Measurements from ENCODE around the gene LRP2BP.
"Not testable (repeated sequence)": the region's sequence is repeated elsewhere in the genome, so short reads cannot be mapped to it uniquely, and the experiment has no call there.

Gene LRP2BP

DNA sequence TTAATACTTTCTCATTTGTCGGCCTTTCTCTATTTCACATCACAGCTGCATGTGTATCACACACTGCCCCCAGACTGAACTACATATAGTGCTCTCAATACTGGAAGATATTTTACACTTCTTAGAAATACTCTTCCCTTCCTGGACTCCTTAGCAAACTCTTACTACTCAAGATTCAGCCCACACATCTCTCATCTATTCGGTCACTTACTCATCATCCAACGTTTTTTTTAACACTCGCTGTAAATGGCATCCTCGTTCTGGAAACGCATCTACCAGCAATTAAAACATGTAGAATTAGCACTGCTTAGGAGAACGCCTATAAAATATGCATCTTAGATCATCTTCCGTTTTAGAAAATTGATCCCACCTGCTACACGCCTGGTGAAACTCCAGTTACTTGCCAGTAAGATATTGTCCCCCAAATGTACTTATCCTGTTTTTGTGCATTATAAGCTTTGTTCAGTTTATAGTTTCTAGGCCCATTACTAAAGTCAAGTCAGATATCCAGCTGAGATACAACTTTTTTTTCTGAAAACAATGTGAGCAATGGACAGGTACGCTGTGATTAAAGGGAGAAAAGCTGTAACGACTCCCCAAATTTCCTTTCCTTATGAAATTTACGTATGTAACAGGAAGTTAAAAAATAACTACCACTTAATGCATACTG lies 1.0 kb downstream of the LRP2BP start:
- peak; percentile 11 for DNase-seq

DNA sequence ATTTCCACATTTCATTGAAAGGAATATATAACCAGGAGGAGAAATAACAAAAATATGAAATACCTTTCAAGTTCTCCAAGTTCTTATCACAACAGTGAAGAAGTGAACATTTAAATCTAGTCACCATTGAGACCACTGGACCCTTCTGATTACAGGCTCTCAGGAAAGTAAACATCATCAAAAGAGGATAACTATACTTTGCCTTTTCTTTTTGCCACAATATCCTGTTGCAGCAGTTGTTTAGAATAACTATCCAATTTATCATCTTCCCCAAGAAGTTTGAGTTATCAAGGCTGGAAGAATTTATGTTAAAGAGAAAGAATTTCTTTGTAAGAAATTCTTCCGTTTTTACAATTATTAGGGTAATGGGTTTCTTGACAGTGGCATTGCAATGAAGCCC lies 3.6 kb downstream of the LRP2BP start:
- no peak for DNase-seq

DNA sequence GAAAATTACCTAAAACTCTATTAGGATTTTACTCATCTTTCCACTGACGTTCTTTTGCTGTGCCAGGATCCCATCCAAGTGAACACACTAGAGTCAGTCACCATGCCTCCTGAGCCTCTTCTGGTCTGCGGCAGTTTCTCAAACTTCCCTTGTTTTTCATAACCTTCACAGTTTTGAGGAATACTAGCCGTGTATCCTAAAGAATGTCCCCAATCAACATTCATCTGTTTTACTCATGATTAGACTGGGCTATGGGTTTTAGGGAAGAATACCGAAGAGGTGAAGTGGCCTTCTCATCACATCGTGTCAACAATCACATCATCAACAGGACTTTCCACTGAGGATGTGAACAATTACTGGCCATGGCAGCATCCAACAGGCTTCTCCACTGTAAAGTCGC lies 4.8 kb downstream of the LRP2BP start:
- no peak for DNase-seq

DNA sequence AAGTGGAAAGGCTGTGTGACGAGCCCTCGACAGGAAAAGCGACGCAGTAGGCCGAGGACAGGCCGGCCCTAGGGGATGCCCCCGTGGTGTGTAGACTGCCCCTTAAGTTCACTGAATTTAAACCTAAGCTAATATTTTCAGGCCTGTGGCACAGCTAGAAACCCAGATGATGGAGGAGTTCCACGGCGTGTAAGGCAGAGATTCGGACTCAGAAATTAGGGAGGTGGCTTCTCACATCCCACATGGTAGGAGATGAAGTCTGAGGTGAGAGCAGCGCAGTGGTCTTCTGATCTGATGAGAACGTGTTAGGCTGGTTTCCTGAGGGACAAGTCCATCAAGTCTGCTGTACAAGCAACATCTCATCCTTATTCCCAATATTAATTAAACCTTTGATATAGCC lies 7.8 kb downstream of the LRP2BP start:
- DNase-seq, result no peak

DNA sequence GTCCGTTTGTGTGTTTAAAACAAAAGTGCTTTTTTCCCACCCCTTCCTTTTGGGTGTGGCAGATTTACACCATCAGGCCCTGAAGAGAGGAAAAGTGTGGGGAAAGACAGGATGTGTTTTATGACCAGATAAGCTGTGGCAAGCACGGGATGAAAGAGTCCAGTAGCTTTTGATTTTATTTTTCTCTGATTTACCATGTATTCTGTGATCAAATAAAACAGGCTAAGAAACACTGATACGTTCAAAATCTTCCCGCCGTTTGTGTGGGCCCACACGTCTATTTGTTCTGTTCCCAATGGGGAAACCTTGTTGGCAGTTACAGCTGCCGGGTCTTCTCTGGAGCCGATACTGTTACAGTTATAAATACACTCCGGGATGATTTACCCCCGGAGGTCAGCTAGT lies 10.8 kb downstream of the LRP2BP start:
- DNase-seq, result no peak

DNA sequence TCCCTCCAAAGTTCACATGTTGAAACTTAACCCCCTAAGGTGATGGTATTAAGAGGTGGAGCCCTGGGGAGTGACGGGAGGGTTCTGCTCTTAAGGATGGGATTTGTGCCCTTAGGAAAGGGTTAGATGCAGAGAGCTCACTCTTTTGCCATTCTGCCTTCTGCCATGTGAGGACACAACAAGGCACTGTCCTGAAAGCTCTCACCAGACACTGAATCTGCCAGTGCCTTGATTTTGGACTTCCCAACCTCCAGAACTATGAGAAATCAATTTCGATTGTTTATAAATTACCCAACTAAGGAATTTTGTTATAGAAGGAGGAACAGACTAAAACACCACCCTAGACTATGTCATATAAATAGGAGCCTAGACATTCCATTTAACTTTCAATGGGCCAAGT lies 11.7 kb downstream of the LRP2BP start:
- no peak for DNase-seq

- DNase-seq, result no peak
Measured at GRCh38 chr4:185383451-185383850, 12.3 kb downstream of the LRP2BP start.

DNA sequence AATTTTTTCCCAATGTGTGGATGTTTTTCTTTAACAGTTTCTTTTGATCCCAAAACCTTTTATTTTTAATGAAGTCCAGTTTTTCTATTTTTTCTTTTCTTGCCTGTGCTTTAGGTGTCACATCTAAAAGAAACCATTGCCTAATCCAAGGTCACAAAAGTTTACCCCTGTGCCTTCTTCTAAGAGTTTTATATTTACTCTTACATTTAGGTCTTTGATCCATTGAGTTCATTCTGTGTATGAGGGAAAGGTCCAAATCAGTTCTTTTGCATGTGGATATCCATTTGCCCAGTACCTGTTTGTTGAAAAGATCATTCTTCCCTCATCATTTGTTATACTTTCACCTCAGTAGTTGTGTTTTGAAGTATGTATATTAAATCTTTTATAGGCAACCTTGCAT lies 13.0 kb downstream of the LRP2BP start:
- no peak for DNase-seq

GRCh38 chr4:185381288-185382196 lies 14.2 kb downstream of the LRP2BP start:
- DNase-seq, result no peak

DNA sequence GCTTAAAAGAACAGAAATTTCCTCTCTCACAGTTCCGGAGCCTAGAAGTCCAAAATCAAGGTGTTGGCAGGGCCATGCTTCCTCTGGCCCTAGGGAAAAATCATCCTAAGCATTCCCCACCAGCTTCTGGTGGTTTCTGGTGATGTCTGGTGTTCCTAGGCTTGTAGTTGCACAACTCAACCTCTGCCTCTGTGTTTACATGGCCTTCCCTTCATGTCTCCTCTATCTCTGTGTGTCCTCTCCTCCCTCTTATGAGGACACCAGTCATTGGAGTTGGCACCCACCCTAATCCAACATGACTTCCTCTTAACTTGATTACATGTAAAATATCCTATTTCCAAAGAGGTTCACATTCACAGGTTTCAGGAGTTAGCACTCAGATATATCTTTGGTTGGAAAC lies 15.4 kb downstream of the LRP2BP start:
- DNase-seq, result no peak

GRCh38 chr4:185379326-185380295 lies 16.1 kb downstream of the LRP2BP start:
- DNase-seq, result no peak

- DNase-seq, result no peak
Measured at GRCh38 chr4:185378264-185378663, 17.5 kb downstream of the LRP2BP start.

DNA sequence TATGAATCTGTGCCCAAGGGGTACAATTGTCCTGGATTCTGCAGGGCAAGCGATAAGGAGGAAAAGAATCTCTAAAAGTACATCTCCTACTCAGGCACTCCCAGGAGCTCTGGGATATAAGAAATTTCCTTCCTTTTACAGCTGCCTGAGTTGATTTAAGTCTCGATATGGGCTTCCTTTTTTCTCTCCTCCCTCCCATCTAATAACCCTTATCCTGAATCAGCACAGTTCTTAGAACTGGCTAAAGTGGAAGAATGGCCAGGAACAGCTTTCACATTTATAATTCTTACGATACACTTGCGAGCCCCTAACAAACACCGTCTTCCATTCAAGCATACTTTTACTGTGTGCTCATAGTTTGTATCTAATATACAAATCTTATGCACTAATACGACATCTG lies 21.2 kb downstream of the LRP2BP start:
- no peak for DNase-seq

DNA sequence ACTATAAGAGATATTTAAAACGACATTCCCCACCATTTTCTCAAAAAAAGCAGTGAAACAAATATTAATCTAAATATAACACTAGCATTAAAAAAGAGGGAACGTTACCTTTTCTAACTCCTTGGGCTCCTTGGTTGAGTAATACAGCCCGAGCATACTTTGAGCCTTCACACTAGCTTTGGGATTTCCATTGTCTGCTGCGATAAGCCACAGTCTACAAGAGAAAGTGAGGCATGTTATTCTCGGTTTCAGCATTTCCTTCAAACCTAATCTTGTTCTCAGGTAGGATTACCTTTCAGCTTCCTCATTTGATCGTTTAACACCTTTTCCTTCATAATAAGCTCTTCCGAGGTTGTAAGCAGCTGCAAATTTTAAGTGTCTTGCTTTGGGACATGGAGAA lies 21.7 kb downstream of the LRP2BP start:
- DNase-seq, result no peak

DNA sequence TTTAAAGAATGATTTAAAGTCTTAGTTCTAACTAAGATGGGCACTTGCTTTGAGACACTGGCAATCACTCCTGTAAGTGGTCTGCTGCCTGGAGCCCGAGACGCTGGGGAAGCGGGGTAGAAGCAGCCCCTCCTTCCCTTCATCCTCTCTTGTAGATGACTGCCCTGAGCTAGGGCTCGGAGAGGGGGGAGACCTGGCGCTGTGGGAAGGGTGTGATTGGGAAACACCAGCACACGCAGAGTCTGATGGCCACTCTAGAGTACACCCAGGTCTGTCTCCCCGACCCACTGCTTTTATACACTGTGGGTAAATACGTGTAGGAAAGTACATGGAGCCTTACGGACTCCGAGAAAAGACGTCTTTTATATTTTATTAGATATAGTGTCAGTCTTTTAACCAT lies 24.0 kb downstream of the LRP2BP start:
- no peak for DNase-seq

DNA sequence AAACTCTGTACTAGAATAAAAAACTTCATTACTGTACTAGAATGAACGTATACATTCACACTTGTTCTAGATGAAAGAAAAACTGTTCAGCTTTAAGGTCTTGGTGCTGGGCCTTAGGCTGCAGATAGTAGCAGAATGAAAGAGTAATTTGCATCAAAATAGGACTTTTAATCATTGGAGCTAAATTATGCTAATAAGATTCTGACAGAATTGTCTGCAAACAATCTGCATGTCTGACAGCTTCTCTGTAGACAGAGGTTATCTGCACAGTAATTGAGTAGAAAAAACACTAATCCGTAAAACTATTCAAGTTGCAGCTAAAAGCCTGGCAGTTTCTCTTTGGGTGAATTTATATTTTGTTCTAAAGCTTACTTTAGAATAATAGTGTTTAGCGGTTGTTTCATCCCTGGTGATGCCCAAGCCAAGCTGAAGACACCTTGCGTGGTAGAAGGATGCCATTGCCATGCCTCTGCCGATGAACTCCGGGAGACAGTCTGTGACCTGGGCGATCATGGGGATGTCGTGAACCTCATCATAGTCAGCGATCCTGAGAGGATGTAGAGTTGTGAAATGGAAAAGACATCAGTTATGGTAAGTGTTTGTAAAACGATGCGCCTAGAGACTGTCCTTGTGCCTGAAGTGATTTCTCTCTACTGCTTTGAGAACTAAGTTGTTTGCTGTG lies 25.3 kb downstream of the LRP2BP start:
- no peak for DNase-seq

DNA sequence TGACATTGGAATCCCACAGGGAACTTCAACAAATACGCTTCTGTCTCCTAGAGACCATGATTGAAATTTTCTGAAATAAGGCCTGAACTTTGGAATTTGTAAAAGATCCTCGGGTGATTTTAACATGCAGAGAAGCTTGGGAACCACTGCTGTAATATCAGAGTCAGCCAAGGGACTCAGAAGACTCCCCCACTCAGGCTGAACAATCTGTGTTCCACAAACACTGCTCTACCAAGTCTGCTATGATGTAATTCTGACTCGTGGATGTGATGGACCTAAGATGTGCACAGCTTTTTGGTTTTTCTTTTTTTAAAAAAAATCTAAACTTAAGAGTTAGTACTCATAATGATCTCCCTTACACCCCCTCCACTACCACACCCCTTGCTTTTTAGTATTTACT lies 26.0 kb downstream of the LRP2BP start:
- DNase-seq, result no peak

GRCh38 chr4:185364886-185365285 lies 30.8 kb downstream of the LRP2BP start:
- DNase-seq, result no peak

DNA sequence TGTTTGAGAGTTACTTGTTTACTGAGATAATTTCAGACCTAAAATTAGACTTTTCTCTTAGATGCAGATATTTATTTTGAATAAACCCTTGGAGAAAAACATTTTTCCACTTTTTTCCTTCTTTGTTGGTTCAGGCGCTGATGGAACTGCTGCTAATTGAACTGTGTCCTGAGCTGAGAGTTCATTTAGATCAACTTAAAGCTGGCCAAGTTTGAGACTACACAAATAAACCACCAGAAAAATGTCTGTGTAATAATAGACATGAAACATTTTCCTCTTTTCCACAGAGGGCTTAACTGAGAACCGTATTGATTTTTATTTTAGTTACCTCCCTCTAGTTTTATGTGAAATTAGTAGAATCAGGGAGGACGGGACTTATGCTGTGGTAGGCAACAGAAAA lies 32.5 kb downstream of the LRP2BP start:
- DNase-seq, result no peak

- not testable (repeated sequence) for DNase-seq
Measured at GRCh38 chr4:185362570-185362969, 33.2 kb downstream of the LRP2BP start.

GRCh38 chr4:185361872-185362271 lies 33.9 kb downstream of the LRP2BP start:
- no peak for DNase-seq

DNA sequence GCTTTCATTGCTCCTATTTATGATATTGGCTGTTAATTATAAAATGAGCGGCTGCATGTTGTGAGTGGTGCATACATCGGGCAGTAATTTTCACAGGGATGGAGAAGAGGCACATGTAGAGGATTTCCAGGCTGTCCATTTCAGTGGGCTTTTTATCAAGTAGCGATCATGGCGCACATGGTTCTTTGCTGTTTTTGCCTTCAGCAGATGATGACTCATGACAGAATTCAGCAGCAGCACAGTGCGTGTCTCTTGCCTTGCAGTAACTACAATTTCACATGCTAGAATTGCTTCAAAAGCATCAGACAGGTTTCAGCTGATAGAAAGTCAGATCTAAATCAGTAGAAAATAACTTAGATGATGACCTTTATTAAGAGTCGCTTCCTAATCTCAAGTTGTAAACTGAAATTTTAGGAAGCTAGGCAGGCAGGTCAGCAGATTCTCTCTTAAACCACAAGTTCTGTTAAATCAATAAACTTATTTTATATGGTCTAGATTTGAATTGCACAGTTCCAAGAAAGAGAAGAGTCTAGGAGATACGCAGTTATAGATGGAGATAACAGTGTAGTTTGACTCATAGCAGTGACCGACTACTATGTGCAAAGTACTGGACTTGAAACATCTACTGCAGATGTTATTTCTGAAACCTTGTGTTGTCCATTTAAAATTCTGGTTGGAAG lies 35.8 kb downstream of the LRP2BP start:
- DNase-seq, result no peak

Measured in CD4-positive, alpha-beta T cell treated with Interleukin-10 for 1 hour (primary cell).